ENCODE results near the gene CMIP. TPM values are rescaled to one million over a fixed set of nuclear protein-coding genes. Genes with fewer than 3 reads are reported as not detected.
"Not testable (repeated sequence)": the region's sequence is repeated elsewhere in the genome, so short reads cannot be mapped to it uniquely, and the experiment has no call there.

CMIP gene
- polyA plus RNA-seq (2012; ENCODE audit: insufficient read depth, insufficient read length): 41.2 TPM

DNA sequence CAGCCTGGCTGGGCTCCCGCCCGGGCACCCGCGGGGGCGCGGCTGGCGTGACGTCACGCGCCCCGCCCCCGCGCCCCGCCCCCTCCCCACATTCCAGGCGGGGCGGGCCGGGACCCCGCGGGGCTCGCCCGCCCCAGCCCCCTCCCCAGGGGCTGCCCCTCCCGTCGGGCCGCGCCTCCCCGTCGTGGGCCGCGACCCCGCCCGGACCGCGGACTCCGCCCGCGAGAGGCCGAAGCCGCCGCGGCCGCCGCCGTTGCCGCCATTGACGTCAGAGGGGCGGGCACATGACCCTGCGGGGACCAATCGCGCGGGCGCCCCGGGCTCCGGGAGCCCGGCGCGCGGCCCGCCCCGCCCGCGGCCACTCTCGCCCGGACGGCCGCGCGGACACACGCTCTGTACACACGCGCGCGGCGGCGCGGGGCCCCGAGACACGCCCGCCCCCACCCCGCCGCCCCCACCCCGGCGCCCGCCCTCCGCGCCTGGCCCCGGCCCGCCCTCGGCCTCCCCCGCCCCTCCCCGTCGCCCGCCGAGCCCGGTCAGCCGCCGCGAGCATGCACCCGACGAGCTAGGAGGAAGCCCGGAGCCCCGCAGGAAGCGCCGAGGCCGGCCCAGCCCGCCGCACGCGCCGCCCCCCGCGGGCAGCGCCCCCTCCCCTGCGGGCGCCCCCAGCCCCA is at the start of gene CMIP:
Gene CMIP (plus strand): TSS at position 361 of the 674 bp plus-strand sequence.
- peak within 1 kb of the TSS; percentile 75 for H3K4me3 ChIP-seq (ENCODE audit: low read length)
- no peak for DNase-seq (ENCODE audit: low read depth, low spot score)

DNA sequence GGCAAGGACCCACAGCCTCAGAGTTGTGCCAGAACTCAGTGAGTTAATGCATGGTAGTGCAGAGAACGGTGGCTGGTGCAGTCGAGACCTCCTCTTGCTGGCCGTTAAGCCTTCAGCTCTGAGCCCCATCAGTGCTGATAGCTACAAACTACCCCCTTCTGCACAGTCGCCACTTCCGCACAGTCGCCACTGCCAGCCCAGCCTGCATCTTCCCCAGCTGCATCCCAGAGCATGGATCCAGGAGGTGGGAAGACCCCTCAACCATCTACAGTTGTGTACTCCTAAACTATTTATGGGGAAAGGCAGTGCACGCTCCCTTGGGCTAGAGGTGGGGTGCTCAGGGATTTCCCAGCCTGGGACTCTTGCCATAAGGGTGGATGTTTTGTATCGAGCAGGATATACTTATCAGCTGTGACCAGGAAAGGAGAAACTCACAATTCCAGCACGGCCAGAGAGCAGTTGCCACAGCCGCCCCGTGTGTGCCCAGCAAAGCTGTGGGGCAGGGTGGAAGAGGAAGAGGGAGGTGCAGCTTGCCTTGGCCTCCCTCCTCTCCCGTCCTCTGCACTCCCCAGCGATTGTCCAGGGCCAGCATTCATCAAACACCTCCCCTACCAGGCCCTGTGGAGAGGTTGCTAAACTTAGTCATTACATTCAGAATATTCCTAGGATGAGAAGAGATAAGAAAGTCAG is 49.5 kb upstream of the CMIP start:
- no peak overlapping the region for H3K4me3 ChIP-seq (ENCODE audit: low read length)
- DNase-seq (ENCODE audit: low read depth, low spot score): no peak

DNA sequence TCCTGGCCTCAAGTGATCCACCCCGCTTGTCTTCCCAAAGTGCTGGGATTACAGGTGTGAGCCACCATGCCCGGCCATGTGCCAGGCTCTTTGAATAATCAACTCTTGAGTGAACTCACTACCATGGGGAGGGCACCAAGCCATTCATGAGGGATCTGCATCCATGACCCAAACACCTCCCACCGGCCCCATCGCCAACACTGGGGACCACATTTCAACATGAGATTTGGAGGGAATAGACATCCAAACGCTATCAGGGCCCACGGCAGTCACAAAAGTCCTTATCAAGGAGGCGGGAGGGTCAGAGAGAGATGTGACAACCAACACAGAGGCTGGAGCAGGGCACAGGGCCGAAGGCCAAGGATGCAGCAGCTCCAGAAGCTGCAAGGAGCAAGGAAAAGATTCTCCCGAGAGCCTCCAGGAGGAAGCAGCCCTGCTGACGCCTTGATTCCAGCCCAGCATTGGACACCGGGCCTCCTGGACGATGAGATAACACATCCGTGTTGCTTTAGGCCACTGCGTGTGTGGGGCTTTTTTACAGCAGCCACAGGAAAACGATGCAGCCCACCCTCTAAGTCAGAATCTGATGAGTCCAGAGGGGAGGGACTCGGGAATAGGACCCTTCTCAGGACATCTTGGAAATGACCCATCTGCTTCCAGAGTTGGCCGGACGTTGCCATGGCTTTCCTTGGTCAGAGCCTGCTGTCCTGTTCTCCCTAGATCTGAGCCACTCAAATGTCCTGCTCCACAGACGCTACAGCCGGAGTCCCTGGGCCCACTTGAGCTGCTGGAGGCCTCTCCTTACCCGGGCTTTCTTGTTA is 47.3 kb upstream of the CMIP start:
- H3K4me3 ChIP-seq (ENCODE audit: low read length): no peak overlapping the region
- DNase-seq (ENCODE audit: low read depth, low spot score): no peak

DNA sequence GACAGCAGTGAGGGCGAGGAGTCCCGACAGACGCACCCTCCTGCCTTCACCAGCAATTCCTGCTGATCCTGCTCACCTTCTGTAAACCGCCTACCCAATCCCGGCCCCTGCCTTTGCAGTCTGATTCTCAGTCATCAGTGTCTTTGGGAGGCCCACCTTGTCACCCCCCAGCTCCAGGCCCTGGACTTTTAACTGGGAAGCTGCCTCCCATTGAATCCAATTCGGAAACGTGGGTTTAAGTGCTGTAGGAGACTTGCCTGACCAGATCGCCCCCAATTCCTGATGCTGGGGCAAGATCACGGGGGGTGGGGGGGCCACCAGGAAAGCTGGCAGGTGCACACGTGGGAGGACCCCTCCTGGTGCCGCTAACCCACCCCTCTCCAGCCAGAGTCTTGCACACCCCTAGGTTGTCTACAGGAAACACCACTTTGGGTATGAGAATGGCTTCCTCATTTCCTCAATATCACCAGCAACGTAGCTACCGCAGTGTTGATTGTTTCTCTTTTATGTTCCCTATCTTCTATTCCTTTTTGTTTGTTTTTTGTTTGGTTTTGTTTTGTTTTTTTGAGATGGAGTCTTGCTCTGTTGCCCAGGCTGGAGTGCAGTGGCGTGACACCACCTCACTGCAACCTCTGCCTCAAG is 46.6 kb upstream of the CMIP start:
- no peak for DNase-seq (ENCODE audit: low read depth, low spot score)
- H3K4me3 ChIP-seq (ENCODE audit: low read length): no peak overlapping the region

DNA sequence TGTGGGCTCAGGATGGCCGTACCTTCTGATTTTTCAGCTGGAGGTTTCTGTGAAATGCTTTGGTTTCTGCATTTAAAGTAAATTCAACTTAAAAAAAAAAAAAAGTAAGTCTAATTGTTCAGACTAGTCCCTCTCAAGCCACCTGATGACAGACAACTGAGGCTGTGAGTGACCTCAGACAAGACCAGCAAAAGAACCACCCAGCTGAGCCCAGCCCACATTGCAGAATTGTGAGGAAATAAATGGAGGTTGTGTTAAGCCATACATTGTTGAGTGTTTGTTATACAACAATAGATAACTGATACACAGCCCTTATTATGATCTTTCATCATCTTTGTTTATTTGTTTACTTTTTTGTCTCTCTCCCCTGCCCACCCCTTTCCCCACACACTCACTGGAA is 44.7 kb upstream of the CMIP start:
- no peak overlapping the region for H3K4me3 ChIP-seq (ENCODE audit: low read length)
- DNase-seq (ENCODE audit: low read depth, low spot score): no peak

DNA sequence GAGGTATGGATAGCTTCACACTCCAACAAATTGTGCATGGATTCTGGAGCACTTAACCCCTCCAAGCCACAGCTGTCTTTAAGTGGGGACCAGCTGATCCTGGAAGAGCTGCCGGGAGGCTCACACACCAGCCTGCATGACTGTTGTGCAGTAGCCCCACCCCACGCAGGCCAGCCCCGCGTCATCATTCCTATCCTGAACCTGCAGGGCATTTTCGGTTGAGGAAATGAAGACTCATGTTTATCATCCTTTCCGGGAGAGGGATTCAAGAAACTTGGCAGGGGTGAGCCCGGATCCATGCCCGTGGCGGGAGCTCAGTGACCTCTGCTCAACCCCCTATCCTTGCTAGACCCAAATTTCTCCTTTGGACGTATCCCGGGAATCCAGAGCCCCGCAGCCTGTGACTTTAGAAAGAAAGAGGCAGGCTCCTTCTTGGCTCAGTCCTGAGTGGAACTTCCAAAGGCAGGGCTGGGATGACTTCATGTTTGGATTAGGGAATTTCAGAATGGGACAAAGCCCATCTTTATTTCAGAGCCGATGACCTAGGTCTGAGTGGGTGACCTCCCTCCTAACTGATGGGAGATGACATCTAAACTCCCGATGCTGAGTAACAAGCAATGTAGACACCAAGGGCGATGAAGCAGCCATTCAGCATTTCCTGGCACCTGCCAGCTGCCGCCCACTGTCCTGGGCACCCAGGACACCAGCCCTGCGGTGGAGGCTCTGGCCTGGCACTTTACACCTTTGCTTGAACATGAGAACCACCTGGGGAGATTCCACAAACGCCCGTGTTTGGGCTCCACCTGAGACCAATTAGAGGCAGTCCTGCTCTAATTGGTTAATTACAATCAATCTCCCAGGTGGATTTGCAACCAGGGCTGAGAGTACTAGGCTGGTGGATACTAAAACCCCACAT is 43.3 kb upstream of the CMIP start:
- no peak overlapping the region for H3K4me3 ChIP-seq (ENCODE audit: low read length)
- no peak for DNase-seq (ENCODE audit: low read depth, low spot score)

DNA sequence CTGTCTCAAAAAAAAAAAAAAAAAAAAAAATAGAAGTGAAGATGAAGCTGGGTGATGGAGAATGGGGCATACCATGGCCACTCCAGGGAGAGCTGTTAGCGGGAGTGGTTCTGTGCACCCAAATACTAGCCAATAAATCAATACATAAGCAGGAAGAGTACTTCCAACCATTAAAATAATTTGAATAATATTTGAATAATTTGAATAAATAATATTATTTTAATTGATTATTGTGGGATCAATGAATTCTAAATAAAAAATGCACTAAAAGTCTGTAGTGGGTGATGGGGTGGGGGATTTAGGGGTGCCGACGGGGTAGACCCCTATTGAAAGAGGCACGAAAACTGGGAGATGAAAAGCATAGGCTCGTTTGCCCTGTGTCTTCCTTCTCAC is 41.4 kb upstream of the CMIP start:
- no peak overlapping the region for H3K4me3 ChIP-seq (ENCODE audit: low read length)
- DNase-seq (ENCODE audit: low read depth, low spot score): no peak

DNA sequence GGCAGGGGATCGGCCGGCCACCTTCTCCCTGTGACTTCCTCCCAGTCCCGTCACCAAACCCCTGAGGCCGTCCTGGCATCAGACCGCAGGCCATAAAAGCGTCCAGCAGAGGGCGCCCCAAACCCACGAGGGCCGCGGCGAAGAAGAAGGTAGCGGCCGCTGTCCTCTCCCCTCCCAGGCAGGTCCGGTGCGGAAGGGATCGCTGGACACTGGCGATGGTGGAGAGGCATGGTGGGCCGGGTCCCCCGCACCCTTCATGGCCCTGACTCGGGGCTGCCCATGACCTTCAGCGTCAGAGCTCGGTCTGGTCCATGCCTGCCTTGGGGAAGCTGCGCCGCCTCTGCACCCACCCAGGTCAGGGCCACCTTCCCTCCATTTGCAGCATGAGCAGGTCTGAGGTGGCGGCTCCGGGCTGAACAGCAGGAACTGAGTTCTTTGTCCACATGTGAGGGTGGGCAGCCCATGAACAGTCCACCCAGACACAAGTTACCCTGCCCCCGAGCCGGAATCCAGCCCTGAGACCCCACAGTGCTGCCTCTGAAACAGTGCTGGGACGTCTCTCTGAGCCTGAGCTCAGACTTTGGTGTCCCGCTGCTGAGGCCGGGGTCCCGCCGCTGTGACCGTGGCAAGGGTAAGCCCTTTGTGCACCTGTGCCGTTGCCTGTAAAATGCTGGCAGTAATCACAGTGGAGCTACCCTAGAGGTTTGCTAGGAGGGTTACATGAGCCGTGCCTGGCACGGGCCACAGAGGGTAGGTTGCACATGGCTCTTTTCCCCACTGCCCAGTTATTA is 40.8 kb upstream of the CMIP start:
- peak overlapping the region; percentile 18 for H3K4me3 ChIP-seq (ENCODE audit: low read length)
- peak; percentile 43 for DNase-seq (ENCODE audit: low read depth, low spot score)

DNA sequence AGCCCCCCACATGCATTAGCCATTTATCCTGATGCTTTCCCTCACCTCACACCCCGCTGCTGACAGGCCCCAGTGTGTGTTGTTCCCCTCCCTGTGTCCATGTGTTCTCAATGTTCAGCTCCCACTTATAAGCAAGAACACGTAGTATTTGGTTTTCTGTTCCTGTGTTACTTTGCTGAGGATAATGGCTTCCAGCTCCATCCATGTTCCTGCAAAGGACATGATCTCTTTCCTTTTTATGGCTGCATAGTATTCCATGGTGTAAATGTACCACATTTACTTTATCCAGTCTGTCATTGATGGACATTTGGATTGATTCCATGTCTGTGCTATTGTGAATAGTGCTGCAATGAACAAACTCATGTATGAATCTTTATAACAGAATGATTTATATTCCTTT is 39.6 kb upstream of the CMIP start:
- not testable (repeated sequence) for DNase-seq (ENCODE audit: low read depth, low spot score); H3K4me3 ChIP-seq (ENCODE audit: low read length)

DNA sequence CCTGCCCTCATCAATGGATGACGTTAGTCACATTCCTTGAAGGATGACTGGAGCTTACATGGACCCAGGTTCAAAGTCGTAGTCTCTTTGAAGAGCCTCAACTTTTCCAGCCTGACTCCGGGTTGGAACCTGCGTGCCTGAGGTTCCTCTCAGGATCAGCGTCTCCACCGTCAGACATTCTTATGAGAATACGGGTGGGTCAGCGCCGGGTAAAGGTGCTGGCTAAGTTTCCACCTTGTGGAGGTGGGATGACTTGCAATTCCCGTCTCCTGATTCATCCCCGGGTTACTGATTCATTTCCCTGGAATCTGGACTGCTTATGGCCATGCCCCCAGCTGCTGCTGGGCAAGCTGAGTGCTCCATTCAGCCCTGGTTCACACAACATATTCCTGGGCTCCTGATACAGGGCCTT is 38.9 kb upstream of the CMIP start:
- H3K4me3 ChIP-seq (ENCODE audit: low read length): no peak overlapping the region
- DNase-seq (ENCODE audit: low read depth, low spot score): no peak

DNA sequence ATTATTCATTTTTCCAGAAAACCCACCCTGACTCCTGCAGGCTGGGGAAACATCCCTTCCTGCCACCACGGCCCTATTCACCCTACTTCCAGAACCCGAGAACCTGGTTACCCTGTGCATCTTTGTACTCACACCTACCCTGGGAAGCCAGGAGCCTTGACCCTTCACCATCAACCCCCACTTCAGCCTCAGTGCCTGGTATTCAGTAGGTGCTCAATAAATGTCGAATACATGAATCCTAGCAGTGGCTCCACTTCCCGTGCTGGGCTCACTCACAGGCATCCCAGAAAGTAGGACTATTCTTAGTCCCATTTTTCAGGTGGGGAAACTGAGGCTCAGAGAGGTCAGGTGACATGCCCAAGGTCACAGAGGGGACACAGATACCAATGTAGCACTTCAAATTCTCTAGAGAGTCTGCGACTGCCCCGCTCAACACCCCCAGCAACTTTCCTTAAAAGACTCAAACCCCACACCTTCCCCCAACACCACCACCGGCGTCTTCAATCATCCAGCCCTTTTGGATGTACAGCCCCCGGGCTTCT is 36.1 kb upstream of the CMIP start:
- H3K4me3 ChIP-seq (ENCODE audit: low read length): no peak overlapping the region
- no peak for DNase-seq (ENCODE audit: low read depth, low spot score)

DNA sequence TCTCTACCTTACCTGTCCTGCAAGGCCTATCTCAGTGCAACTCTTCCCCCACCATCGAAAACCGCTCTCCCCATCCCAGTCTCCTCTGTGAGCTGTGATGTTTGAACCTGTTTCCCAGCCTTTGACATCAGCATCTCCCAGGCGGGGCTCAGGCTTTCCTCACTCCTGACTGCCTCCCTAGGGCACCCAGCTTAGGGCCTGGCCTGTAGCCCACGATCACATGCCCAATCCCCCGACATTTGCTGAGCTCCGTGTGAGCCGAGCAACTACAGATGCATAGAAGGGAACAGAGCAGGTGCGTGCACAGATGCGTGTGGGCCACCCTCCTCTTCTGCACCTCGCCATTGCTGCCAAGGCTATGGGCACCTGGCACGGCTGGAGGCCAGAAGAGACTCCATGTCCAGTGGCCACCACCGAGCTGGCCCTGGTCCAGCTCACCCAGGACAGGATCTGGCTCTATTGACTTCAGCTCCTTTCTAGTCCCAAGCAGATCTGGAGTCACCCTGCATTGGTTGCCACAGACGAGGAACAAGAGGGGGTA is 35.5 kb upstream of the CMIP start:
- no peak overlapping the region for H3K4me3 ChIP-seq (ENCODE audit: low read length)
- DNase-seq (ENCODE audit: low read depth, low spot score): no peak

DNA sequence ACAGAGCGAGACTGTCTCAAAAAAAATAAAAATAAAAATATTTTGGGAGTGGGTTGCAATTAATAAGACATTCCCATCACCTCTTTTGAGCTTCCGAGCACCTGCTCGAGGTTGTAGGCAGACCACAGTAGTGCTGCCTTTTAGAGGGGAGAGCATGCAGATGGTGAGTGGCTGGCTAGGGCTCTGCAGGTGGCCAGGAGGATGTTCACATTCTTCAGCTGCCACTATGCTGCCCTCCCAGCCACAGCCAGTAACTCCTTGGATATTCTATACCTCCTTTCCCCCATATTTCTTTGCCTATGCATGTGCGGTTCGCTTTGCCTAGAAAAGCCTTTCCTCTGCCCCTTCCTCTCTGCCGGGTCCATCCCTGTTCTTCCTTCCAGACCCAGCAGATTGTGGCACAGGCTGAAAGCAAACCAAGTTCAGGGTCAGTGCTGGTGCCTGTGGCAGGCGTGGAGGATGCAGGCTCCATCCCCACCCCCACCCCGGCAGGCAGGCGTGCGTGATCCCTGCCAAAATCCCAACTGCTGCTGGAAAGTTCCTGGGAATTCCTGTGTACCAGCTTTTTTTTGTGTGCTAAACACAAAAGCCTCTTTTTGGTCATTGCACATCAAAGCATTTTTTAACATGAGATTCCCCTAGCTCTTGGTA is 33.8 kb upstream of the CMIP start:
- DNase-seq (ENCODE audit: low read depth, low spot score): no peak
- H3K4me3 ChIP-seq (ENCODE audit: low read length): no peak overlapping the region

DNA sequence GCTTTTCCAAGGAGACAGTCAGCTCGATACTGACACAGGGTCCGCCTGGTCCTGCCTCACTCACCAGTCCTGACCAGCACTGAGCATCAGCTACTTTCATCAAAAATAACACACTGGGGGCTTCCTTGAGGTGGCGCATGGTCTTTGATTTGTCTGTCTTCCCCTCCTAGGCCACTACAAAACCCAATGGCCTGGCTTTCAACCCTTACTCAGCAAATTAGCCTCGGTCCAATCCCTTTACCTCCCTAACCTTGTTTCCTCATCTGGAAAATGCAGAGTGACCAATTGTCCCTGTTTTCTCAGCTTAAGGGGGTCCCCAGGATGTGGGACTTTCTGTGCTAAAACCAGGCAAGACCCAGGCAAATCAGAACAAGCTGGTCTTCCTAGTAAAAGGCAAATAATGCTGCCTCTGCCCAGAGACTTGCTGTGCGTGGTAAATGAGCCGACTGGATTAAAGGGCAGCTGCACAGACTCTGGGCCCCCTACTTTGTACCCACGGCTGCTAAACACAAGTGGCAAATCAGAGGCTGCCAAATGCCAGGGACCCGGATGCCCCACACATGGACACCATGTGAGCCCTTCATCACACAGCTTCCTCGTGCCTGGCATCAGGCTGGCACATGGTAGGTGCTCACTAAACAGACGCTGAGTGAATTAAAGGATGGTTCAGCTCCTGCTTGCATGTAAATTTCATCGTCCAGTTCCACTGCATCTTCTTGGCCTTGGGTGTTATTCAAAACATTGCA is 31.2 kb upstream of the CMIP start:
- no peak for DNase-seq (ENCODE audit: low read depth, low spot score)
- no peak overlapping the region for H3K4me3 ChIP-seq (ENCODE audit: low read length)

DNA sequence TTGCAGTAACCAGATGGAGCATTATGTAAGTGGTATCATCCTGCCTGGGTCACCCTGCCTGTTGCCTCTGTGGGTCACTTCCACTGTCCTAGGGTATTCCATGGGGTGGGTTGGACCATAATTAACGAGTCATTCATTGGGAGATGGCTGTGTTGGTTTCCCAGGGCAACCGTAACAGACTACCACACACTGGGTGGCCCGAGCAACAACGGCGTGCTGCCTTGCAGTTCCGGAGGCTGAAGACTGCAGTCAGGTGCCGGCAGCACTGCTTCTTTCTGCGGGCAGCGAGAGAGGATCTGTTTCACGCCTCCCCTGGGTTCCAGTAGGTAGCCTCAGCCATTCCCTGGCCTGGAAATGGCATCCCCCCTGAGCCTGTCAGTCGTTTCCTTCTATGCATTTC is 28.9 kb upstream of the CMIP start:
- no peak for DNase-seq (ENCODE audit: low read depth, low spot score)
- no peak overlapping the region for H3K4me3 ChIP-seq (ENCODE audit: low read length)

DNA sequence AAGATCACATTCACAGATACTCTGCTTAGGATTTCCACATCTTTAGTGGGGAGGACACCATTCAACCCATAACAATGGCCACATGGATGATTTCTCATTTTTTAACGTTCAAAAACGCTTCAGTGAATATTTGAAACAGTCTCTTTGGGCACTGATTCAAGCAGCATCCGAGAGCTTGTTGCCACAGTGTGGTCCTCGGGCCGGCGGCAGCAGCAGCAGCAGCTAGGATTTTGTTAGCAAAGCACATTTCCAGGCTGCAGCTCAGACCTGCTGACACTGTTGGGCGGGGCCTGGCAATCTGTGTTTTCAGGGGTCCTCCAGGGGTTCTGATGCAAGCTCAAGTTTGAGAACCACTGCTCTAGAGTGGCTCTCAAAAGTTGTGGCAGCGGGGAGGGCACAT is 27.9 kb upstream of the CMIP start:
- H3K4me3 ChIP-seq (ENCODE audit: low read length): no peak overlapping the region
- no peak for DNase-seq (ENCODE audit: low read depth, low spot score)
